Measurements from ENCODE around the gene IDUA.

Gene IDUA

GRCh38 chr4:1047106-1047975 is 60.5 kb downstream of the IDUA start:
- no peak for TF ChIP-seq ZFX (IDR thresholded peaks at IDR 0.05; ENCODE audit: borderline replicate concordance)
- TF ChIP-seq CTCF (IDR thresholded peaks at IDR 0.05): no peak
- H3K27ac ChIP-seq: 0 out of 2 replicates have a peak overlapping the region, but pooled peaks have one; percentile 27

GRCh38 chr4:1047976-1048772 is 61.3 kb downstream of the IDUA start:
- TF ChIP-seq ZFX (IDR thresholded peaks at IDR 0.05; ENCODE audit: borderline replicate concordance) (no peak), CTCF (IDR thresholded peaks at IDR 0.05) (no peak)
- H3K27ac ChIP-seq: no peak overlapping the region

- H3K27ac ChIP-seq: no peak overlapping the region
- TF ChIP-seq ZFX (IDR thresholded peaks at IDR 0.05; ENCODE audit: borderline replicate concordance) (no peak), CTCF (IDR thresholded peaks at IDR 0.05) (no peak)
These were observed 62.1 kb downstream of the IDUA start for GRCh38 chr4:1048773-1049590.

GRCh38 chr4:1049591-1049905 is 62.7 kb downstream of the IDUA start:
- TF ChIP-seq CTCF (IDR thresholded peaks at IDR 0.05): no peak
- H3K27ac ChIP-seq: no peak overlapping the region

- no peak overlapping the region for H3K27ac ChIP-seq
- TF ChIP-seq CTCF (IDR thresholded peaks at IDR 0.05): no peak
- no peak for TF ChIP-seq ZFX (IDR thresholded peaks at IDR 0.05; ENCODE audit: borderline replicate concordance)
These were observed 63.8 kb downstream of the IDUA start for GRCh38 chr4:1050486-1051213.

- TF ChIP-seq ZFX (IDR thresholded peaks at IDR 0.05; ENCODE audit: borderline replicate concordance) (no peak), CTCF (IDR thresholded peaks at IDR 0.05) (no peak)
These were observed 64.6 kb downstream of the IDUA start for GRCh38 chr4:1051472-1051871.

More at GRCh38 chr4:1051472-1051871, 64.6 kb downstream of the IDUA start:
- H3K27ac ChIP-seq: no peak overlapping the region
